Activated CD4-positive, CD25-positive, alpha-beta regulatory T cell treated with anti-CD3 and anti-CD28 coated beads, Interleukin-2, amount 50 U/mL, for 24 hours (primary cell): ENCODE results near the gene ATP11A.
"Not testable (repeated sequence)": the region's sequence is repeated elsewhere in the genome, so short reads cannot be mapped to it uniquely, and the experiment has no call there.

Source experiments
- ATAC-seq, 2 donors: fragments of 150-1000 bp; cut with Tn5 transposase; one replicate each; pipeline ENCODE4 v1.10.0; 2021; ENCODE audit warnings: mild to moderate bottlenecking in 1 of 2, moderate library complexity in 1 of 2

ATP11A gene

DNA sequence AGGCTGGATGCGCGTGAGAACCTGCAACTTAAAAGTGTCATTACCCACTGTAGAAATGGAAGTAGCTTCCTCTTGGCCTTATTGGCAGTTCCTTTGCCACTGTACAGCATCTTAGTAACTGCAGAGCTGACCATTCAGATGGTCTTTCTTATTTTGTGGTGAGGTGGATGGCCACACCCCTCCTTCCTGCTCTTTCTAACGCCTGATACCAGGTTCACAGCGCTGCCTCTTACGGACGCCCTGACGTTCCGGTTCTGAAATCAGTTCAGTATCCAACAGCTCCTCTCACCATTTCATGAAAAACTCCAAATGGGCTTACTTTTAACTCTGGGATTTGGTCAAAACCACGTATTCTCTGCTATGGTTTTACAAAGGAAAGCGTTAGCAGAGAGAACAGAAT is 134.6 kb downstream of the ATP11A start:
- no peak for ATAC-seq

- no peak for ATAC-seq
Measured at GRCh38 chr13:112825071-112825470, 135.2 kb downstream of the ATP11A start.

DNA sequence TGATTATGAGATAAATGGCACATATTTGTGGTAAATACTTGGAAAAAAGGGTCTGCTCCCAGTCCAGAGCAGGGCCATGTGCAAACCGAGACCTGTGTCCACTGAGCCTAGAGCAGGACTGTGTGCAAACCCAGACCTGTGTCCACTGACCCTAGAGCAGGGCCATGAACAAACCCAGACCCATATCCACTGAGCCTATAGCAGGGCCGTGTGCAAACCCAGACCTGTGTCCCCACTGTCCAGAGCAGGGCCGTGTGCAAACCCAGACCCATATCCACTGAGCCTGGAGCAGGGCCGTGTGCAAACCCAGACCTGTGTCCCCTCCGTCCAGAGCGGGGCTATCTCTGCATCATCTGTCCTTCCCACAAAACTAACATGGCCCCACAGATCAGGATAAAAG is 136.0 kb downstream of the ATP11A start:
- no peak for ATAC-seq

DNA sequence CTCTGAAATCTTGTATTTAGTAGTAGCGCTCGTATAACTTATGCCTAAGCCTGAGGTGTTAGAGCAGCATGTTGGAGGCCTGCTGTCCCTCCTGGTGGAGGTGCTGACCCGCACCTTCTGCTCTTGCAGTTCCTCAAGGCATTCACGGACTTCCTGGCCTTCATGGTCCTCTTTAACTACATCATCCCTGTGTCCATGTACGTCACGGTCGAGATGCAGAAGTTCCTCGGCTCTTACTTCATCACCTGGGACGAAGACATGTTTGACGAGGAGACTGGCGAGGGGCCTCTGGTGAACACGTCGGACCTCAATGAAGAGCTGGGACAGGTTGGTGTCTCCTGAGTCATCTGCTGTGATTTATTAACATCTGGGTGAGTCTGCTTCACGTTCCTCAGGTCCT is 136.7 kb downstream of the ATP11A start:
- ATAC-seq, result no peak

DNA sequence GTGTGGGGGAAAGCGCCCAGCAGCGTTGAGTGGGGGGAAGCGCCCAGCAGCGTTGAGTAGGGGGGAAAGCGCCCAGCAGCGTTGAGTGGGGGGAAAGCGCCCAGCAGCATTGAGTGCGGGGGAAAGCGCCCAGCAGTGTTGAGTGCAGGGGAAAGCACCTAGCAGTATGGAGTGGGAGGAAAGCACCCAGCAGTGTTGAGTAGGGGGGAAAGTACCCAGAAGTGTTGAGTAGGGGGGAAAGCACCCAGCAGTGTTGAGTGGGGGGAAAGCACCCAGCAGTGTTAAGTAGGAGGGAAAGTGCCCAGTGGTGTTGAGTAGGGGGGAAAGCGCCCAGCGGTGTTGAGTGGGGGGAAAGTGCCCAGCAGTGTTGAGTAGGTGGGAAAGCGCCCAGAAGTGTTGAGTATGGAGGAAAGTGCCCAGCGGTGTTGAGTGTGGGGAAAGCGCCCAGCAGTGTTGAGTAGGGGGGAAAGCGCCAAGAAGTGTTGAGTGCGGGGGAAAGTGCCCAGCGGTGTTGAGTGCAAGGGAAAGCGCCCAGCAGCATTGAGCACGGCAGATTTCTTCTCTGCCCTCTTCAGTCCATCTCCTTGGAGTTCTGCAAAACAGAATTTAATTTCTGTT is 138.4 kb downstream of the ATP11A start:
- no peak for ATAC-seq

- ATAC-seq, result no peak
Measured at GRCh38 chr13:112828756-112829155, 138.9 kb downstream of the ATP11A start.

- no peak for ATAC-seq
Measured at GRCh38 chr13:112831196-112831595, 141.4 kb downstream of the ATP11A start.

- no peak for ATAC-seq
Measured at GRCh38 chr13:112831801-112832200, 142.0 kb downstream of the ATP11A start.

DNA sequence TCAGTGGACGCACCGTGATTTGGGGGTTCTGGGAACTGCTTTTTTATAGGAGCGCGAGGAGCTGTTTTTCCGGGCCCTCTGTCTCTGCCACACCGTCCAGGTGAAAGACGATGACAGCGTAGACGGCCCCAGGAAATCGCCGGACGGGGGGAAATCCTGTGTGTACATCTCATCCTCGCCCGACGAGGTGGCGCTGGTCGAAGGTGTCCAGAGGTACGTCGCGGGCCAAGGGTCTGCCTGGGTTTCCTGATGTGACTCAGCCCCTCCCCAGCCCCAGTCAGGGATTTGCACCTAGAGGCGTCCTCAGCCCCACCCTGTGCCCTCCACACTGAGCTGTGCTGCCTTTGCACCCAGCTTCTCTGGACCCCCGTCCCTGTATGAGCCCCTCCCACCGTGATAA is 143.0 kb downstream of the ATP11A start:
- no peak for ATAC-seq

DNA sequence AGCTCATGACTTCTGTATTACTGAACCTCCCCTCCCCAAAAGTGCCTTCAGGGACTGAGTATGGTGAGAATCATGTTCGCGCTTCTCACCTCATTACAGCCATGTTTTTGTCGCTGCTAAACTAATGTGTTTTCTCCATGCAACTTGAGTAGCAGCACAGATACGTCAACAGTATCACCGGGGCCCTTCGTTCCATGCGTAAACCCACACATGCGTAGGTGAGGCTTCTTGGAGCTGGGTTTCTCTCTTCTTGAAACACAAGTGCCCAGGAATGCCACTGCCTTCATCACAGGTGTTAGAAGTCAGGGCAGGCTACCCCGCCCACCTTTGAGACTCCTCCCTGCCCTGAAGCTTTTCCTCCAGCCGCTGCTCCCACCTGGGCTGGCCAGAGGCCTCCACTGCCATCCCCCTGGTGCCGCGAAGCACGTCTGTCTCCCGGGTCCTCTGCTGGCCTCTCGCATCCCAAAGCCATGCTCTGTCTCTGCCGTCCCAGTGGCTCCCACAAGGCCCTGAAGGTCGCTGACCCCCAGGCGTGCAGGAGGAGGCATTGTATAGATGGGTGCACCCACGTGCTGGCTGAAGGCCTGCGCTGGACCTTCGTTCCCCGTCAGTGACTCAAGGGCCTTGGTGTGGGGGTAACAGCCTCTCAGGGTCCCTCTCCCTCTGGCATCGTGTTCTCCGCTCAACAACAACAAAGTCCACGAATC is 143.9 kb downstream of the ATP11A start:
- ATAC-seq, result no peak

GRCh38 chr13:112835344-112835743 is 145.5 kb downstream of the ATP11A start:
- ATAC-seq, result no peak

GRCh38 chr13:112835796-112836195 is 146.0 kb downstream of the ATP11A start:
- ATAC-seq, result no peak

DNA sequence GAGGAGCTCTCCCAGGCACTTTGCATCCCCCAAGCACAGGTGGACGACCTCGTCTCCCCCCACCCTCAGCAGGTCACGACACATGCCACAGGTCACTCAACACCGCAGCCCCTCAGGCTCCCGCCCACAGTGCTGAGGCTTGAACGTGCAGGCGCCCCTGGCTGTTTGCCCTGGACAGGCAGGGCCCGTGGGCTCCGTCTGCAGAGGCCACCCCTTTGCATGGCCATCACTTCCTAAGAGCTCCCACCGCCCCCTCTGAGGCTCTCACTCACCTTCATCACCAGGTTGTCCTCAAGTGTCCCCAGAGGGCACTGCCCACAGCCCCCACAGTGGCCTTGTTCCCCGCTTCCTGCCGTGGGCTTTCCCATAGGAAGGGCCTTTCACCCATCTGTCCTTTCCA is 147.1 kb downstream of the ATP11A start:
- ATAC-seq, result no peak

GRCh38 chr13:112837371-112838037 is 147.7 kb downstream of the ATP11A start:
- ATAC-seq, result no peak

GRCh38 chr13:112838038-112838841 is 148.4 kb downstream of the ATP11A start:
- ATAC-seq, result no peak

- ATAC-seq, result no peak
Measured at GRCh38 chr13:112838842-112839117, 148.9 kb downstream of the ATP11A start.

DNA sequence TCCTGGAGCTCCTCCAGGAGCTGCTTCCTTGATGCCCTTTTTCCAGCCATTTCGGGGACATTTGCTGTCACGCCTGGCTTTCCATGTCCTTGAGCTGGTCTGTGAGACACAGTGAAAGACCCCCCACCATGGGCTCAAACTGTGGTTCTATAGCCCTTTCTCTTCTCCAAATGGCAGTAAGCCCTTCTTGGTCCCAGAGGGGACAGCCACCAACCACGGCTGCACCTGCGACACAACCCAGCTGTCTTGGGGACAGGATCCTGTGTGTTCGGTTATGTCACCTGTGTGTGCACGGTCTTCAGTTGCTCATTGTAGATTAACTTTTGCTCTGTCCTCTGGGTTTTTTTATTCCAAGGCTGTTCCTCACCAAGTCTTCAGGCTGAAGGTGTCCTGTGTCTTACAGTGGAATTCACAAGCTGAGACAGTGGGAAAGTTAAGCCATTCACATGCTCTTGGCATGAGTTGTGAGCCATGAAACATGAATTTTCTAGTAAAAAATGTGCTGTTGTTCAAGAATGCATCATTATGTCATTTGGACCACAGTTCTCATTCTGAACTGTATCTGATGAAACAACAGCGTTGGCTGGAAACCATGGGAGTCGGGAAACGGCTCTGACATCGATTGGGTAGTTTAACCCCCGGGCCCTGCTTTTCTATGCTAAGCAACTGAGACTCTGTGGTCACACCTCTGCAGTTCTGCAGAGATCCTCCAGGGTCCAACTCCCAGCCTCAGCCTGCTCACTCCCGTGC is 149.7 kb downstream of the ATP11A start:
- ATAC-seq, result no peak

DNA sequence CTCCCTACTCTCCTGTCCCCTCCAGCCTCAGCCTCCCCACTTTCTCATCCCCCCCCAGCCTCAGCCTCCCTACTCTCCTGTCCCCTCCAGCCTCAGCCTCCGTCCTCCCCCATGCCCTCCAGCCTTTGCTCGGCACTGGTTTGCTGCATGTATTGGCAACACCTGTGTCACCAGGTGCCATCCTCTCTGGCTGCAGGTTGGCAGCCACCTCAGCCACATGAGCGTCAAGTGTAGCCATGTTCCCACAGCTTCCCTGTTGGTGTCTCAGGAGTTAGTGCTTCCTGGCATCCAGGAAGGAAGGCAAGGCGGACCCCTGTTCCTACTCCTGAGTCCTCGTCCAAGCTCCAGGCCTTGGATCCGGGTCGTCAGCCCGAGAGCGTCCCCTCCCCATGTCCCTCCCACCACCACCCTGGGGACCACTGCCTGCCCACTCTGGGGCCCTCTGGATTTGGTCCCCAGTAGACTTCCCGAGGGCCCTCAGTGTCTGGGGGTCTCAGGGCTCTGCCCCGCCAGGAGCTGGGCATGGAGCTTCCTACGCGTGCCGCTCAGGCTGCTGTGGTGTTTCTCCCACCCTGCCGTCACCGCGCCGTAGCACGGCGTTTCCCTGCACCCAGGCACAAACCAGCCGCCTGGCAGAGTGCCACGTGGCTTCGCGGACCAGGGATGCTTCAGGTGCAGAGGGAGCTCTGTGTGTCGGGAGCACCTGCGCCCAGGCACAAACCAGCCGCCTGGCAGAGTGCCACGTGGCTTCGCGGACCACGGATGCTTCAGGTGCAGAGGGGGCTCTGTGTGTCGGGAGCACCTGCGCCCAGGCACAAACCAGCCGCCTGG is 150.8 kb downstream of the ATP11A start:
- no peak for ATAC-seq

DNA sequence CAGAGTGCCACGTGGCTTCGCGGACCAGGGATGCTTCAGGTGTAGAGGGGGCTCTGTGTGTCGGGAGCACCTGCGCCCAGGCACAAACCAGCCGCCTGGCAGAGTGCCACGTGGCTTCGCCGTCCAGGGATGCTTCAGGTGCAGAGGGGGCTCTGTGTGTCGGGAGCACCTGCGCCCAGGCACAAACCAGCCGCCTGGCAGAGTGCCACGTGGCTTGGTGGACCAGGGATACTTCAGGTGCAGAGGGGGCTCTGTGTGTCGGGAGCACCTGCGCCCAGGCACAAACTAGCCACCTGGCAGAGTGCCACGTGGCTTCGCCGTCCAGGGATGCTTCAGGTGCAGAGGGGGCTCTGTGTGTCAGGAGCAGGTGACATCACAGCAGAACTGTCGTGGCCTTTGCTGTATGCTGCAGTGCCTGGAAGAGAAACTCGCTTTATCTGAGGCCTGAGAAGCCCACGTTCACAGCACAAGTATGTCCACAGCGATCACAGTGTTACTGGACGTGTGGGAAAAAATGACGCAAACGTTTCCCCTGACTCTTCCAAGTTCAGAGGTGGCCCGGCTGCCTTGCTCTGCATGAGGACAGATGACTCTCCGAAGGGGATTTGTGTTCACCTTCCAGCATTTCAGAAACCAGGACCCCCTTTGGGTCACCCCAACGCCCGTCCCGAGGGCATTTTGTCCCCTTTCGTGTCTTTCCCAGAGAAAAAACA is 151.6 kb downstream of the ATP11A start:
- not testable (repeated sequence) for ATAC-seq

GRCh38 chr13:112842343-112842856 is 152.6 kb downstream of the ATP11A start:
- no peak for ATAC-seq

GRCh38 chr13:112842931-112843391 is 153.1 kb downstream of the ATP11A start:
- ATAC-seq, result no peak
